NCI-H146 treated with DMSO at 0.1 percent for 48 hours (cell line): ENCODE results near the gene MOB2.

ENCODE experiments used
- DNase-seq: peaks from one replicate; lab custom pipeline; 2025; ENCODE audit not compliant: unreplicated experiment; lab: John Stamatoyannopoulos, UW

MOB2 gene

DNA sequence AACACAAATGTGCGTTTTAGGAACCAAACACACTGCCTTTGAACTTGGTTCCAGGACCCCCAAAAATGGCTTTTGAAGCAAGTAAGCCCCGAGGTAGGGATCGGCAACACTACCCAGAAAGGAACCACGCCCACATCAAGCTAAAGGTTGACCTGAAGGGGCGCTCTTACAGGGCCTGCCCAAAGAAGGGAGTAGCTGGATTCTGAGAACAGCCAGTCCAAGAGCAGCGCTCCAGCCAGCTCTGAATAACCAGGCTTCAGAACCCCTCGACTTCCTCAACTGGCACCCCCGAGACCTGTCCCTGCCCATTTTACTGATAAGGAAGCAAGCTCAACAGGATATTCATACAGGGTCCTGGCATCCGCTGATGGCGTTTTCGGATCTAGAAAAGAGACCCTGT lies 18.9 kb upstream of the MOB2 start:
- DNase-seq, result no peak

DNA sequence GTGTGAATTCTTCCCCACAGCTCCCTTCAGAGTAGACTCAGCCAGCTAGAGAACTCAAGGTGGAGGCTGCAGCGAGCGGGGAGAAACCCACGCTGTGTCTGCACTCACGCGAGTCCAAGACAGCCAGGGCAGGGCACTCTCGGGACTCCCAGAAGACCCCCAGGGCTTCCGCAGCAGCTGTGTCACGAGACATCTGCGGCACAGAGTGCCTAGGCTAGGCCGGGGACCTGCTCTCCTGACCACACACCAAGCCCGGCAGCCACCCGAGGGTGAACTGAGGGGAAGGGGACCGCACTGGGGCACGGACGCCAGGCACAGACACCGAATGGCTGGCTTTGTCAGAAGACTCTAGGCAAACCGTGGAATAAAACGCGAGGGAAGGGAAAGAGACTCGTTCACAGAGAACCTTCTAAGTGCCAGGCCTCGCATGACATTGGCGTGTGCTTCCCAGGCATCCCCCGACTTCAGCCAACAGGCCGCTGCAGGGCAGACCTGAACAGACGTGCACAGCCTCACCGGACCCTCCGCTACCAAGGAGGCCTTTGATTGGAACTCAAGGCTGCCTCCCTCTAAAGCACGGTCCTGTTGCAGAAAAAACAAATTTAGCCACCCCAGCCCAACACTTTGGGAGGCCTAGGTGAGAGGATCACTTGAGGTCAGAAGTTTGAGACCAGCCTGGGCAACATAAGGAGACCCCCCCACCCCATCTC lies 18.2 kb upstream of the MOB2 start:
- DNase-seq, result no peak

DNA sequence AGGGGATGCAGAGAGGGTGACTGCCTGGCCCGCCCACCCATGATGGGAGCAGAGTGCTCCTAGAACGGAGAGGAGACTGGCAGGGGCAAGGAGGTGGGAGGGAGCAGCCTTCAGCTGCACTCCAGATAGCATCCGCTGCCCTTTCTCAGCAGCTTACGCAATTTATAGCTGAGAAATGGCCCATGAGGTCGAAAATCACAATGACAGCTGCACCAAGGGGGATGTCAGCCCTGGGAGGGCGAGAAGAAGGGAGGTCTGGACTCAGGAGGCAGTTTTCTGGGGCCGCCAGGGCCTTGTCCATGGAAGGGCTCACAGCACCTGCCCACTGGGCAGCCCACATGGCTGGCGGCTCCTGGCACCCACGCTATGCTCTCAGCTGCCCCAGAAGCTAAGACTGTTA lies 17.6 kb upstream of the MOB2 start:
- DNase-seq, result no peak

DNA sequence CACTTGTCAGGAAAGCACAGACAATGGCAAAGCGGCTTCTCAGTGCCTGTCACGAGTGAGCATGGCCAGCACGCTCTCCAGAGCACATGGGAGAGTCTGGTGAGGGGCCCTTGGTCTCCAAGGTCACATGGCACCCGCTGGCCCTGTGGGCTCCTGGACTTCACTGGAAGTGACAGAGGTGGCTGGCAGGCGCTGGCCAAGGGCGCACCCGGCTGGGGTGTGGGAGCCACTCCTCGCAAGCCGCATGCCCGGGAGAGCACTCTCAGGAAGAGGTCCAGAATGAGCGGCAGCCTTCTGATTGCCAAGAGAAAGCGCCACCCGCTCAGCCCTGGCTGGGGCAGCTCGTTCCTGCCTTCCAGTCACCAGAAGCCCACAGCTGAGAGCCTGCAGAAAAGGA lies 17.1 kb upstream of the MOB2 start:
- no peak for DNase-seq

DNA sequence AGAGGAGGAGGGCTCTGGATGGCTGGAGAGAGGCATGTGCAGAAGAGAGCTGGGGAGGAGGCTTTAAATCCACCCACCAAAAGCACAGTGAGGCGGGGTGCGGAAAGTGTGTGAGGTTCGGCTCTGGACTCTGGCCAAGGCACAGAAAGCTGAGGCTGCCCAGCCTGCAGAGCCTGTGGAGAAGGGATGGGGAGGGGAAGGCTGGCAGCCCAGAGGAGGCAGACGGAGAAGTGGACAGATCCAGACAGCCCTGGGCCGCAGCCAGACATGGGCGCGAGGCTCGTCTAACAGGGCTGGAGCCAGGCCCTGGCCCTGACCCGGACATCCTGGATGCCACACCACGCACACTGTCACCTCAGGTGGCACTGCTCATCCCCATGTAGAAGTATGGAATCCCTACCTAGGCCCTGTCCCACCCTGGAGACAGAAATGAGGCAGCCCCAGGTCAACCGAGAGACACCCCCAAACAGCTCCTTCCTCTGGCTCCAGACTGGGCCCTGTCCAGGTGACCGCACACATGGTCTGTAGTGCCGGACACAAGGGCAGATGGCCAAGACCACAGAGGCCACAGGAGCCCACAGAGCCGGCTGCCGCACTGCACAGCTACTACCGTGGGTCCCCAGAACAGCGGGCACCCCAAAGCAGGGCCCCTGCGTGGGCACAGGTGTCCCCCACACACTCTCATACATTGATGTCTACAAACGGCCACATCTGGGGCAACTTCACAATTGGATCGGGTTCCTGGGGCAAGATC lies 16.6 kb upstream of the MOB2 start:
- no peak for DNase-seq

DNA sequence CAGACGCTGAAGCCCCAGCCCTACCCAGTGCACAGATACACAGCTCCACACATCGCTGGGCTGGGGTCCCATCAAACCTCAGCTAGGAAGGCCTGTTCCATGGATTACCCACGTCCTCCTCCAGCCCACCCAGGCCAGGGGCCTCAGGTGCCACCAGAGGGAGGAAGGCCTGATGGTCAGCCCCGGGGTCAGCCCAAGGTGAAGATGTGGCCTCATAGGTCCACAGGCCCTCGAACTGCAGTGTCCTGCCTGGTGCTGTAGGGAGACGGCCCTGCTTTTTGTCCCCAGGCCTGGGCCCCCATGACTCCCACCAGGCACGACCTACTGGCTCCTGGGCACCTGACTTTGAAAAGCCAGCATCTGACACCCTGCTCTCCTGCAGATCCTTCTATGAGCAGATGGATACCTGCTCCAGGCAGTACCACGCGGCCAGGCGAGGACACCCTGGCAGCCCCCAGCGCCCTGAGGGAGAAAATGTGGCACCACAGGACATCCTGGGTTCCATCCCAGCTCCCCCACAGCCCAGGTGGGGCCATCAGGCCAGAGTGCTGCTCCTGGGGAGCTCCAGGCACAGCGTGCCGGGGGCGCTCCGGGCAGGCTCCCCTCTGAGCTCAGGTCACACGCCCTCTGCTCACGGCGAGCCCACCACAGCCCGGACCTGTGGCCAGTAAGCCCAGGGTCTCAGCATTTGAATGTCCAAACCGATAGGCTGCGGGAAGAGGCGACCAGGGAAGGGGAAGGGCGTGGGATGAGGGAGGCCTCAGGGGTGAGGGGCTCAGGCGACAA lies 15.8 kb upstream of the MOB2 start:
- DNase-seq, result no peak

DNA sequence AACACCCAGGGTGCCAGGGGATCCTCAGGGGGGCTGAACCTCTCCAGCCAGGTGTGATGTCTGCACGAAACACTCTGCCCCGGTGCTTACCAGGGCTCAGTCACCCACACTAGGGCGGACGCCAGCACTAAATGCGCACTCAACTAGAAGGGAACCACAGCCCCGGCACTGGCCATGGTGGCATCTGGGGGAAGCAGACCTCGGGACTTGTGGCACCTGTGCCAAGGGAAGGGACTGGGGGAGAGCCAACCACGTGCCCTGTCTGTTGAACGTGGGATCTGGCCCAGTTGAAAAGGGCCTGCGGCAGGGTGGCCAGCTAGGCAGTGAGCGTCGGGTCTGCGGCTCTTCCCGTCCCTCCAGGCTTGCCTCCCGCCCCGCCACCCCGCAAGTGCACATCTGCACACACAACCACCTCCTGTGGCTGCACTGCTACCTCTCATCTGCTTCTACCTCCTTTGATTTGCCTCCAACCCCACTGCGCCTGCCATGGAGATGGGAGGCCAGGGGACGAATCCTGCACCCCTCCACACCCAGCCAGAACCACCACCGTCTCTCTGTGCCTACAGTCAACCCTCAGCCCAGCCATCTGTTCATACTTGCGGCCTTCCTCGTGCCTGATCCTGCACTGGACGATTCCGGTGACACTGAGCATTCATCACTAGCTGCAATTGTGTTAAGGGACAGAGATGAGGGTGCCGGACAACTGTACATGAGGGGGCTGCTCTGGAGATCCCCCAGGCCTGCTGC lies 15.0 kb upstream of the MOB2 start:
- no peak for DNase-seq

DNA sequence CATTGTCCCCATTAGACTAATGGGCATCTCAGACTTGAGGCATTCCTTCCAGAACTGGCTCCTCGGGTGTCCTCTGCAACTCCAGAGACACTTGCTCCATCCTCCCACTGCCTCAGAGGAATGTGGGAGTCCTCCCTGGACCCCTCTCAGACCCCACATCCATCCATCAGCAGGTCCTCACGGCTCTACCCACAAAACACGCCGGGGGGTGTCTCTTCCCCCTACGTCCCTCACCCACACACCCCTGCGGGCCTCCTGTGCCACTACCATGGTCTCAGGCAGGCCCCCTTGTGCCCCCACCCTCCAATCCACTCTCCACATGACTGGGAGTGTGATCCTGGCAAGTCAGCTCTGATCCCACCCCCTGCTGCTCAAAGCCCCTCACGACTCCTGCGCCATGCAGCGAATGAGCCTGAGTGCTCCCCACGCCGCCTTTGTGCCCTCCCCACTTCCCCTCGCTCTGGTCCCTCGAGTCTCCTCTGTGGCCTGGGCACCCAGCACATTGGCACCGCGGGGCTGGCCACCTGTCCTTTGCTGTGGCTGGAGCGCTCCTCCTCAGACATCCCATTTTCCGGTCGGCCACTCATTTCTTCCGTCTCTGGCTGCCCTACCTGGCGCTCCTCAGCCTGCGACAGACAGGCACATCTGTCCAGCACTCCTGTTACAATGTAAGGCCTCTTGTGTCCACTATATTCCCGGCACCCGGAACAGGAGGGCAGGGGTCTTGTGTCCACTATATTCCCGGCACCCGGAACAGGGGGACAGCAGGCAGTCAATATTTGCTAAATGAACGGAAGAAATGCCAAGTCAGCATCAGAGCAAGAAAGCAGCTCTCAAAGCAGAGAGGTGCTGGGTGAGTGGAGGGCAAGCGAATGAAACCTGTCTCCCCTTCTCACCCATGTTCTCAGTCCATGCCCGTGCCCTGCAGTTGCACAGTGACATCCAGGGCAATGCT lies 14.2 kb upstream of the MOB2 start:
- DNase-seq, result no peak

DNA sequence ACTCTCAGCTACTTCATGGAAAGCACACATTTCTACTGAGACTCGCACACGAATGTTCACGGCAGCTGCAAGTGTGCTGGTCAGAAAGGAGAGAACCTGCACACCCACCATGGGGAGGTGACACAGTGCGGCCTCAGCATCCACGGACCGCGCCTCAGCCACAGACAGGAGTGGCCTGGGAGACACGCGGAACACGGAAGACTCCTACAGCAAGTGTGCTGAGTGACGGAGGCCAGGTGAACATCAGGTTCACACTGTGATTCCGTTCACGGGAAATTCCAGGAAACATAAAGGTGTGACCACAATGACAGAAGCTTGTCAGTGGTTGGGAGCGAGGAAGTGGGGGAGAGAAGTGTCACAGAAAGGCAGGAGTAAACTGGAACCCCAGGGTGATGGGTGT lies 13.3 kb upstream of the MOB2 start:
- DNase-seq, result no peak

DNA sequence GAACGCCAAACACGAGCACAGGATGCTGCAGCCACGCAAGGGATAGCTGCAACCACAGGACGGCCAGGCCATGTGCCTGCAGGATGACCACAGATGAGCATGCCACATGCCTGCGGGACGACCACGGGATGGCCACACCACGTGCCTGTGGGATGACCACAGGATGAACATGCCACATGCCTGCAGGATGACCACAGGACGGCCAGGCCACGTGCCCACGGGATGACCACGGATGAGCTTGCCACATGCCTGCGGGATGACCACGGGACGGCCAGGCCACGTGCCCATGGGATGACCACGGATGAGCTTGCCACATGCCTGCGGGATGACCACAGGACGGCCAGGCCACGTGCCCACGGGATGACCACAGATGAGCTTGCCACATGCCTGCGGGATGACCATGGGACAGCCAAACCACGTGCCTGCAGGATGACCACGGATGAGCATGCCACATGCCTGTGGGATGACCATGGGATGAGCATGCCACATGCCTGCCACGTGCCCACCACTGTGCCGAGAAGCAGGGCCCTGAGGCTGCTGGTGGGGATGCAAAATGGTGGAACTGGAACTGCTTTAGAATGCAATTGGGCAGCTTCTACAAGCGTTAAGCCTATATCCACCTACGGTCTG lies 12.8 kb upstream of the MOB2 start:
- DNase-seq, result no peak

DNA sequence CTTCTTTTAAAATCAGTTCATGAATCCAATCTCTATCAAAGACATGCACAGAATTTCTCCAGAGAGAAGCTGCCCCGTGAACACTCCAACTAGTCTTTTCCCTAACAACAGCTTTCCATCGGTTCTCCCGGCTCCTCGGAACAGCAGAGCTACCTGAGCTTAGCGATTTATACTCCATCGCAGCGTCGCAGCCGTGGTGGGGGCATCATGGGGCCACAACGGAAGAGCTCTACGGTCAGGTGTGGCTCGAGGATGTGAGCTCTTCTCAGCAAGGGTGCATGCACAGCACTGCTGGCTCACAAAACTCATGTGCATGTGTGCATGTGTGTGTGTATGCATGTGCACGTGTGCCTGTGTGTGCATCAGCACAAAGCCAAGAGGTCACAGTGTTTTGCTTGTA lies 11.7 kb upstream of the MOB2 start:
- no peak for DNase-seq

DNA sequence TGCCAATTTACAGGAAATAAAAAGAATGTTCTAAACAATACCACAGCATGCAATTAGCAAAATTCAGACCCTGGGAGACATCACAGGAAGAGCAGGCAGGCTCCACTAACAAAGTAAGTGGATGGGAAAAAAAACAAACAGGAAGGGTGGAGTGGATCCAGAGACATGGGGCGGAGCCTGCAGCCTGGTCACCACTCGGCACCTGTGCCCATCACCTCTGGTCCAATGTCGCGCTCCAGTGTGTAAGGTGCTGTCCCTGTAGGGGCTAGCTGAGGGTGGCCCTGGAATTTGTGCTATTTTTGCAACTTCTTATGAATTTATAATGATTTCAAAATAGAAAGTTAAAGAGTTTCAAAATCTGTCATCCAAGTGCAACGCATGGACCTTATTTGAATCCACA lies 11.0 kb upstream of the MOB2 start:
- DNase-seq, result no peak

DNA sequence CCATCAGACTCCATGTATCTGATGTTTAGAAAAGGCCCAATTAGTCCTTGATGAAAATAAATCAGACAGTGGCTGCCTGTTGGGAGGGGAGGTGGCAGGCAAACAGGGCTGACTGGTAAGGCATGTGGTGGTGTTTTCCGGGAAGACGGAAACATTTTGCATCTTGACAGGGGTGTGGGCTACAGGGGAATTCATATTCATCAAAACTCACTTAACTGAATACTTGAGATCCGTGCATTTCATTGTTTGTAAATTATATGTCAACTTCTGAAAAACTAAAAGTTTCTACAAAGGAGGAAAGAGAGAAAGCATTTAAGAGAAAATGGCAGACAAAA lies 10.1 kb upstream of the MOB2 start:
- no peak for DNase-seq

DNA sequence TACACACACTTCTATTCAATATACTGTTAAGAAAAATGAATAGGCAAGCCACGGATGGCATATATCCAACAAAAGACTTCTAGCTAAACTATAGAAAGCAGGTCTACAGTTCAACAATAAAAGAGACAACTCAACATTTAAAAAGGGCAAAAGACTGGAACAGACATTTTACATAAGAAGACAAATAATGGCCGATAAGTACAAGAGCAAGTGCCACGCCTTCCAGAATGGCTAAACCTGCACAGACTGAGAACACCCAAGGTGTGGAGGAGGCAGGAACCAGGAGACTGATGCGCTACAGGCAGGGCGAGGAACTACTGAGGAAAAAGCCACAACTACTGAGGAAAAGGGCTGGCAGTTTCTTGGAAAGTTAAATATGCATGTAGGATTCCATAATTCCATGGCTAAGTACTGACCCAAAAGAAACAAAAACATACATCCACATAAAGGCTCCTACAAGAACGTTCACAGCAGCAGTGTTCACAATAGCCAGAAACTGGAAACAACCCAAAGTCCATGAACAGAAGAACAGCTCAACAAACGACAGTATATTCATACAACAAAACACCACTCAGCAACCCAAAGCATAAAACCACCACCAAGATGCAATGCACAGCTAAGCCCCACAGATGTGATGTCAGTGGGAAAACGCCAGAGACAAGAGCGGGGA lies 9.6 kb upstream of the MOB2 start:
- DNase-seq, result no peak

DNA sequence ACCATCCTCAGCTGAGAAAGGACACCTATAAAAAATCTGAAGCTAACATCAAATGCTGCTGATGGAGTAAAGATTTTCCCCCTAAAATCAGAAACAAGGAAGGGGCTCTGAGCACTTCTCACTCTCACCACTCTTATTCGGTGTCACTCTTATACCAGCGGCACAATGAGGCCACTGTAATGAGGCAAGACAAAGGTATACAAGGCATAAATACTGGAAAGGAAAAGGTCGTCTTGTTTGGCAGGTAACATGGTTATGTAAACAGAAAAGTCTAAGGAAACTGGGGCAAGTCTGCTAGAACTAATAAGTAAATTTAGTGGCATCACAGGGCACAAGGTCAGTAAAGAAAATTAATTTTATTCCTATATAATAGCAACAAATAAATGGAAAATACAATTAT lies 8.1 kb upstream of the MOB2 start:
- no peak for DNase-seq

DNA sequence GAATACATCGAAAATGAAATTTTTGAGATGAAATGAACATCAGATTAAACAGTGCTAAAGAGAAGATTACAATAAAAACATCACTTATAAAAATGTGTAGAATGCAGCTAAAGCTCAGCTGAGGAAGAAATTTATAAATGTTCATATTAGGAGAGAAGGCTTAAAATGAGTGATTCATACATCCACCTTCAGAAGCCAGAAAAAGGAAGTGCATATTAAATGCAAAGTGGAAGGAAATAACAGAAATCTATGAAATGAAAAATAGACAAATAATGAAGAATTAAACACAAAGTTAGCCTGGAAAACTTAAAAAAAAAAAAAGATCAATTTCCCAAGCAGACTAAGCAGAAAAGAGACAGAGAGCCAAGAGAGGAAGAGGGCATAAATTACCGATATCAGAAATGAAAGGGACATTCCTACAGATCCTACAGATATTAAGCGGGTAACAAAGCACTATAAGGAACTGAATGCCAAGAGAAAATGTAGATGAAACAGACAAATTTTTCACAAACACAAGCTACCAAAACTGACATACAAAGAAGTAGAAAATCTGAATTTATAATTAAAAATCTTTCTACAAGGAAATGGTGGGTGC lies 7.2 kb upstream of the MOB2 start:
- no peak for DNase-seq

DNA sequence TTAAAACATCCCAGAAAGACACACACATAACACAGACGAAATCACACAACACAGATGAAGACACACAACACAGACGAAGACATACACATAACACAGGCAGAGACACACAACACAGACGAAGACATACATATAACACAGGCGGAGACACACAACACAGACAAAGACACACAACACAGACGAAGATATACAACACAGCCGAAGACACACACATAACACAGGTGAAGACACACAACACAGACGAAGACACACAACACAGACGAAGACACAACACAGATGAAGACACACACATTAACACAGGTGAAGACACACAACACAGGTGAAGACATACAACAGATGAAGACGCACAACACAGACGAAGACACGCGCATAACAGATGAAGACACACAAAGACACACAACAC lies 4.8 kb upstream of the MOB2 start:
- DNase-seq, result no peak

DNA sequence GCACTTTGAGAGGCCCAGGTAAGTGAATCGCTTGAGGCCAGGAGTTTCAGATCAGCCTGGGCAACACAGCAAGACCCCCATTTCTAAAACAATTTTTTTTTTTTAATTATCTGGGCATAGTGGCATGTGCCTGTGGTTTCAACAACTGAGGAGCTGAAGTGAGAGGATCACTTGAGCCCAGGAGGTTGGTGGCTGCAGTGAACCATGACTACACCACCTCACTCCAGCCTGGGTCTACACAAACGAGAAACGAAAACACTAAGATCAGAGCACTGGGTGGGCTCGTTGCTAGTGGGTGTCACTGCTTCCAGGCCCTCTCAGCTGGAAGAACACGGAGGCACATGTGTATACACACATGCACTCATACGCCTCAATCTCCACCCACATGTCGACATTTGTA lies 4.1 kb upstream of the MOB2 start:
- no peak for DNase-seq

DNA sequence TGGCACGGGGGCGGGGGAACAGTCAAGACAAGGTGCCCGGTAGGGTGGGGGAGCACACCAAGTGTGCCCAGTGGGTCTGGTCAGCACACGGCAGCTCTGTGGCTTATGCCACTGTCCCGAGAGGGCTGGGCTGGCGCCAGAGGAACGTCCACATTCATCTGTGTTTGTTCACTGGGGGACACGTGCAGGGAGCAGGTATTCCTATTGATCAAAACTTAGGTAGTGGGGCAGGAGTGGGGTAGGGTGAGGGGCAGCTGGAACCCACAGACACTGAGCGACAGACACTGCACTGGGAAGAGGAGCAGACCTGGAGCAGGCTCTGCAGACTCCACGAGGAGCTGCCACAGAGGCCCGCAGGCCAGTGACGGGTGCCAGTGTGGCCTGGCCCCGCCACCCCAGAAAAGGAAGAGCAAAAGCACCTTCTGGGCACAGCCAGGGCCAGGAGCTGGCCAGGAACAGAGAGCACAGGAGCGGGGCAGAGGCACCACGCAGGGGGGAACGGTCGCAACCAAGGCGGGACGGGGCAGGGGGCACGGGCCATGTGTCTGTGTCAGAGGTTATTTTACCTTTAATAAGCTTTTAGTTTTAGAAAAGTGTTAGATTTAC lies 2.1 kb upstream of the MOB2 start:
- DNase-seq, result no peak
